Subcutaneous abdominal adipose tissue (tissue), 5 donors: ENCODE data around the gene CD151.

Experiments used
- H3K27ac ChIP-seq: one replicate; pipeline ENCODE4 v1.7.0; 2013; ENCODE audit warnings: low read depth, mild to moderate bottlenecking, inconsistent platforms, low read length, moderate library complexity
- H3K27me3 ChIP-seq, 5 donors: one replicate each; pipeline ENCODE4 v1.7.0; 2013; ENCODE audit warnings: low read length in 5 of 5, inconsistent platforms in 1 of 5; ENCODE audit not compliant: control insufficient read depth in 5 of 5, insufficient read depth in 4 of 5
- H3K36me3 ChIP-seq, 5 donors: one replicate each; pipeline ENCODE4 v1.7.0; 2013; ENCODE audit warnings: low read length in 5 of 5; ENCODE audit not compliant: control insufficient read depth in 5 of 5, insufficient read depth in 5 of 5
- H3K4me1 ChIP-seq, 5 donors: one replicate each; pipeline ENCODE4 v1.7.0; 2013; ENCODE audit warnings: low read length in 5 of 5, mild to moderate bottlenecking in 3 of 5, moderate library complexity in 1 of 5; ENCODE audit not compliant: control insufficient read depth in 5 of 5, insufficient read depth in 5 of 5
- H3K4me3 ChIP-seq, 5 donors: one replicate each; pipeline ENCODE4 v1.7.0; 2013; ENCODE audit warnings: low read length in 5 of 5, low read depth in 1 of 5
- H3K9ac ChIP-seq, 5 donors: one replicate each; pipeline ENCODE4 v1.7.0; 2013; ENCODE audit warnings: low read length in 5 of 5, mild to moderate bottlenecking in 4 of 5, moderate library complexity in 3 of 5
- H3K9me3 ChIP-seq, 5 donors: one replicate each; pipeline ENCODE4 v1.7.0; 2013; ENCODE audit warnings: low read length in 5 of 5; ENCODE audit not compliant: control insufficient read depth in 5 of 5
- donor health status: healthy.
- donor health status: healthy.
- donor health status: healthy.
- donor health status: healthy.
- donor health status: healthy.

Gene CD151

DNA sequence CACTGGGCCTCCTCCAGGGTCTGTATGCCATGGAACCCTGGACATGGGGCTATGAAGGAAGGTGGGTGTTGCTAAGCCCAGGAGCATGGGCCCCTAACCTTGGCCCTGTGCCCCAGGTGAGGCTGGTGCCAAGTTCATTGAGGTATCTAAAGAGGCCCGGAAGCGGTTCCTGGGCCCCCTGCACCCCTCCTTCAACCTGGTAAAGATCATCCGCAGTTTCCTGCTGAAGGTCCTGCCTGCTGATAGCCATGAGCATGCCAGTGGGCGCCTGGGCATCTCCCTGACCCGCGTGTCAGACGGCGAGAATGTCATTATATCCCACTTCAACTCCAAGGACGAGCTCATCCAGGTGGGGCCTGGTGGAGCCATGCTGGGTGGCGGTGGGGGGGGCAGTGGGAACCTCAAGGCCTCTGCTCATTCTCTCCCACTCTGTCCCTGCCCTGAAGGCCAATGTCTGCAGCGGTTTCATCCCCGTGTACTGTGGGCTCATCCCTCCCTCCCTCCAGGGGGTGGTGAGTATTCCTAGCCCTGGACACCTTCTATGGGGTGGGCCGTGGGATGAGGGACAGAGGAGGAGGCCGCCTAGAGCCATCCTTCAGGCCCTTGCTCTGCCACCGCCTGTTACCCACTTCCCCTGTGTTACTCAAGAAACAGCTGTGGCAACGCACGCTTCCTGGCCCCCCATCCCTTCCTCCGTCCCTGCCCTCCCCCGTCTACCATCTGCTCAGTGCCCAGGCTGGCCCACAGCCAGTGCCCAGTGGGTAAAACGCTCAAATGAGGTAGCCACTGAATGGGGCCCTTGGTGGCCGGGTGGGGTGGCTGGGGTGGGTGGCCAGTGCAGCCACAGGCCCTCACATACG lies 11.0 kb upstream of the CD151 start:
- Histone ChIP-seq H3K27me3 (no peaks in the 10 kb centered on the region), H3K27ac (peak overlapping the region; percentile 97), H3K36me3 (peaks cover 0 to 49% (median 40%) of the 10 kb centered on the region in 5 donors), H3K9me3 (no peaks in the 10 kb centered on the region), H3K9ac (peak overlapping the region in 4 of 5 donors; percentile 83 to 95 (median 90)), H3K4me1 (peaks cover 10 to 77% (median 62%) of the 10 kb centered on the region in 5 donors), H3K4me3 (peak overlapping the region; percentile 83 to 100 (median 92))

DNA sequence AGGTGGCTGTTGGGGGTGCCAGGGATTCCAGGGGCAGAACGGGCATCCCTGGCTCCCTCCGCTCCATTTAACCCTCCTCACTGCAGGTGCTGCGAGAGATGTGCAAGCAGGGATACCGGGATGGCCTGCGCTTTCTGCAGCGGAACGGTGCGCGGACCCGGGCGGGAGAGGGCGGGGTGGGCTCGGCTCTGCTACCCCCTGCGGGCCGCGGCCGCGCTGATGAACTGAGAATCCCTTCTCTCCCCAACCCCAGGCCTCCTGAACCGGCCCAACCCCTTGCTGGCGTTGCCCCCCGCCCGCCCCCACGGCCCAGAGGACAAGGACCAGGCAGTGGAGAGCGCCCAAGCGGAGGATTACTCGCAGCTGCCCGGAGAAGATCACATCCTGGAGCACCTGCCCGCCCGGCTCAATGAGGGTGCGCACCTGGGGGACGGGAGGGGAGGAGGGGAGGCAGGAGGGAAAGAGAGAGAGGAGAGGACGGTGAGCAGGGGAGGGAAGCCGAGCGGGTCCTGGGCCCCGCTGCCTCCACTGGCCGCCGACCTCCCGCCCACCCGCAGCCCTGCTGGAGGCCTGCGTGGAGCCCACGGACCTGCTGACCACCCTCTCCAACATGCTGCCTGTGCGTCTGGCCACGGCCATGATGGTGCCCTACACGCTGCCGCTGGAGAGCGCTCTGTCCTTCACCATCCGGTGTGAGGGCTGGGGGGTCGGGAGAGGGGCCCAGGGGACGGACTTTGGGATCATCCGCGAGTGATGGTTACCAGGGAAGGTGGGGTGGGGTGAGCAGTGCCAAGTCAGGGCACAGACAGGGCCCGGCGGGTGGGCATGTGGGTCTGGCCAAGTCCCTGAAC lies 9.1 kb upstream of the CD151 start:
- peaks cover 9 to 86% (median 75%) of the 10 kb centered on the region in 5 donors for H3K4me1 ChIP-seq
- H3K9me3 ChIP-seq: no peaks in the 10 kb centered on the region
- H3K36me3 ChIP-seq: peaks cover 0 to 49% (median 40%) of the 10 kb centered on the region in 5 donors
- no peak overlapping the region for H3K9ac ChIP-seq
- peak overlapping the region in 1 of 5 donors; percentile 24 for H3K4me3 ChIP-seq
- H3K27me3 ChIP-seq: no peaks in the 10 kb centered on the region
- H3K27ac ChIP-seq: no peak overlapping the region

DNA sequence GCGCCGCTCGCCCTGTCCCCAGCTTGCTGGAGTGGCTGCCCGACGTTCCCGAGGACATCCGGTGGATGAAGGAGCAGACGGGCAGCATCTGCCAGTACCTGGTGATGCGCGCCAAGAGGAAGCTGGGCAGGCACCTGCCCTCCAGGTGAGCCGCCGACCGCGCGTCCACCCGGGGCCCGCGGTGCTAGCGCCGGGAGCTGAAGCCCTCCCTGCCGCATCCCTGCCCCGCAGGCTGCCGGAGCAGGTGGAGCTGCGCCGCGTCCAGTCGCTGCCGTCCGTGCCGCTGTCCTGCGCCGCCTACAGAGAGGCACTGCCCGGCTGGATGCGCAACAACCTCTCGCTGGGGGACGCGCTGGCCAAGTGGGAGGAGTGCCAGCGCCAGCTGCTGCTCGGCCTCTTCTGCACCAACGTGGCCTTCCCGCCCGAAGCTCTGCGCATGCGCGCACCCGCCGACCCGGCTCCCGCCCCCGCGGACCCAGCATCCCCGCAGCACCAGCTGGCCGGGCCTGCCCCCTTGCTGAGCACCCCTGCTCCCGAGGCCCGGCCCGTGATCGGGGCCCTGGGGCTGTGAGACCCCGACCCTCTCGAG lies 8.4 kb upstream of the CD151 start:
- no peaks in the 10 kb centered on the region for H3K27me3 ChIP-seq
- H3K27ac ChIP-seq: peak overlapping the region; percentile 67

DNA sequence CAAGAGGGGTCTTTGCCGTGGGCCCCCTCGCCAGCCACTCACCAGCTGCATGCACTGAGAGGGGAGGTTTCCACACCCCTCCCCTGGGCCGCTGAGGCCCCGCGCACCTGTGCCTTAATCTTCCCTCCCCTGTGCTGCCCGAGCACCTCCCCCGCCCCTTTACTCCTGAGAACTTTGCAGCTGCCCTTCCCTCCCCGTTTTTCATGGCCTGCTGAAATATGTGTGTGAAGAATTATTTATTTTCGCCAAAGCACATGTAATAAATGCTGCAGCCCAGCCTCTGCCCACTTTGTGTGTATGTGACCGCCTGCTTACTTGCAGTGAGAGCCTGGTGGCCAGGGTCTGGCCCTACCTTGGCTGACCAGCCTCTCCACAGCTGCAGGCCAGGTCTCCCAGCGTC lies 7.8 kb upstream of the CD151 start:
- H3K36me3 ChIP-seq: peaks cover 0 to 49% (median 40%) of the 10 kb centered on the region in 5 donors
- no peak overlapping the region for H3K9ac ChIP-seq
- H3K4me1 ChIP-seq: peaks cover 12 to 94% (median 82%) of the 10 kb centered on the region in 5 donors
- H3K27me3 ChIP-seq: no peaks in the 10 kb centered on the region
- no peak overlapping the region for H3K4me3 ChIP-seq
- H3K9me3 ChIP-seq: no peaks in the 10 kb centered on the region
- H3K27ac ChIP-seq: peak overlapping the region; percentile 67

More for the DNA sequence above, 8.4 kb upstream of the CD151 start:
- Histone ChIP-seq H3K9me3 (no peaks in the 10 kb centered on the region), H3K36me3 (peaks cover 0 to 49% (median 40%) of the 10 kb centered on the region in 5 donors), H3K4me3 (no peak overlapping the region), H3K4me1 (peaks cover 12 to 89% (median 77%) of the 10 kb centered on the region in 5 donors), H3K9ac (no peak overlapping the region)

DNA sequence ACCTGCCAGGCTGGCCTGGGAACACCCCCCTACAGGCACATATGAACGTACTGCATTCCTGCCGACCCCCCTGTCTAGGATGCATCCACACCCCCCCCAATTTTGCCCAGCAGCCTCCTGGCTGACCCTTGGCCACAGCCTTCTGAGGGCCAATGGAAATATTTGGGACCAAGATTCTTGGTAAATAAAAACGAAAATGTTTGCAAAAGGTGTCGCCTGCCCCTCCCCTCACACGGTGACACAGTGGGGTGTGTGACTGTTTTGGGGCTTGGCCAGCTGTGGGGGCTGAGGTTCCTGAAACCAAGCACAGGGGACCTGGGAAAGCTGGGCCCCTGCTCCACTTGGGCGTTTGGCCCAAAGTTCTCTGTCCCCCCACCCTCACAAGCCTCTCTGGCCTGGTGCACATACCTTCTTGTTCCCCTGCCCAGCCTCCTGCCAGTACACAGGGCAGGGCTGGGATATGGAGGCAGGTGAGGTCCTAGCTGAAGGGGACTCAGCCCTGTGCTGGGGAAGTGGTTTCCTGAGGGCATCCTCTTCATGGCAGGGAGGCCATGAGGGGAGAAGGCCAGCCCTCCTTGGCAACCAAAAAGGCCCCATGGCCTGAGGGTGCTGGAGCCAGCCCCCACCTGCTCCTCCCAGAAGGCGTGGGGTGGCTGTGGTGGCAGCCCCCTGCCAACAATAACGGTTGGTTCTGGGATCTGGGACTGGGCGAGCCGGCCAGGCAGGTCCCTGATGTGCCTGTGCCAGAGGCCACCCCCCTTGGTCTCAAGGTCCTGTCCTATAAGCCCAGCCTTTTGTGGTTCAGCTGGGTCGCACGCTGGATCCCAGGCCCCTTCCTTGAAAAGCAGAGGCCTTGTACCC lies 7.2 kb upstream of the CD151 start:
- Histone ChIP-seq H3K9me3 (no peaks in the 10 kb centered on the region), H3K9ac (no peak overlapping the region), H3K4me3 (no peak overlapping the region), H3K27ac (peak overlapping the region; percentile 67), H3K4me1 (peaks cover 12 to 96% (median 82%) of the 10 kb centered on the region in 5 donors), H3K27me3 (no peaks in the 10 kb centered on the region), H3K36me3 (peaks cover 0 to 49% (median 36%) of the 10 kb centered on the region in 5 donors)

DNA sequence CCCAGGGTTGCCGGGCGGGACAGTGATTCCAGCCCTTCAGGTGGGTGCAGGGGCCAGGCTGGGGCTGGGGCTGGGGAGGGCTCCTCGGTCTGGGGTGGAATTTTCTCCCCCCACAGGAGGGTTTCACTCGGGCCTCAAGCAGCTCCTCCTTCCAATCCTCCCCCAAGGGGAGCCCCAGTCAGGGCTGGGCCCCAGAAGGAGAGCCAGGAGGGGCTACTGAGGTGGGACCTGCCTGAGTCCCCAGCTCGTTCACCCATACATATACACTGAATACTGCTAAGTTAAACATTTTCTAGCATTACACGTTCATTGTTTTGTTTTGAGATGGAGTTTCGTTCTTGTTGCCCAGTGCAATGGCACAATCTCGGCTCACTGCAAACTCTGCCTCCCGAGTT lies 6.5 kb upstream of the CD151 start:
- Histone ChIP-seq H3K27me3 (no peaks in the 10 kb centered on the region), H3K36me3 (peaks cover 0 to 43% (median 33%) of the 10 kb centered on the region in 5 donors), H3K9ac (no peak overlapping the region), H3K4me3 (no peak overlapping the region), H3K9me3 (no peaks in the 10 kb centered on the region), H3K4me1 (peaks cover 8 to 96% (median 82%) of the 10 kb centered on the region in 5 donors), H3K27ac (peak overlapping the region; percentile 67)

DNA sequence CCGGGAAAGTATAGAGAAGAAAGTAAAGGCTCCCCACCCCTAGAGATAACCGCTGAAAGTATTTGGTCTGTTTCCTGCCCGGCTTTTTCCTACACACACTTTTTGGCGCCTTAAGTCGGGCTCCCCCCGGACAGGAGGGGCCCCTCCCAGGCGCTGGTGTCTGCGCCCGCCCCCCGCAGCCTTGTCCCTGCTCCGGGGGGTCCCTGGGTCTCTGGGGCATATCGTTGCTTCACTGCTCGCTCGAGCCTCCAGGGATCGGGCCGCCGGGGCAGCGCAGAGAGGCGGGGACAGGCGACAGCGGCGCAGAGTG lies 6.0 kb upstream of the CD151 start:
- Histone ChIP-seq H3K9ac (peak overlapping the region in 3 of 5 donors; percentile 7 to 45 (median 35)), H3K9me3 (no peaks in the 10 kb centered on the region), H3K36me3 (peaks cover 0 to 37% (median 29%) of the 10 kb centered on the region in 5 donors), H3K27me3 (no peaks in the 10 kb centered on the region), H3K27ac (peak overlapping the region; percentile 67), H3K4me1 (peaks cover 4 to 96% (median 82%) of the 10 kb centered on the region in 5 donors), H3K4me3 (peak overlapping the region in 2 of 5 donors; percentile 55 to 59)

DNA sequence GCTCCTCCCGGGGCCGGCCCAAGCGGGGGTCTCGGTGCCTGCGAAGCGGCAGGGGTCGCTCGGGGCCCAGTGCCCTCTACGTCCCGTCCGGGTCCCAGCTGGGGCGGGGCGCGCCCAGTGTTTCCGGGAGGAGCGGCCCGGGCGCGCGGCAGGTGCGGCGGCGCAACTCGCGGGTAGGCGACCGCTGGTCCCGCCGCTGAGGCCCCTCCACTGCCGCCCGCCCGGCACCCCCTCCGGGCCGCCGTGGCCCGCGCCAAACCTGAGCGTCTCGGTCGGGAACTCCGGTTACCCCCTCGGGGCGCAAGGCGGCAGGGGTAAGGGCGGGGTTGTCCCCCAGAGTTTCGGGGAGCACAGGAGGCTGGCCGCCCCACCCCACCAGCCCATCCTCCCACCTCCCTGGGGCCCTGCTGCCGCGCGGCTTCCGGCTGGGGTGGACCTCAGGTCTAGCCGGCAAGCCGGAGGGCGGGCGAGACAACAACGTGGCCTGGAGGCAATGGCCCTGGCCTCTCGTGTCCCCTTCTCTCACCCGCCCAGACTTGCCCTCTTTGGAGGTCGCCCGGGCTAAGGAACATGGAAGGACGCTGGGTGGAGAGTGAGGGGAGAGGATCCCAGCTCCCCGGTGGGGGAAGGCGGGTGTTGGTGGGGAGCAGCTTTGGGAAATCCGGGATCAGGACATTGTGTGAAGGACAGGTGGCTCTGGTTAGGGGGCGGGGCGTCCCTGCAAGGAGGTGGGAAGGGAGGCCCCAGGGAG lies 5.4 kb upstream of the CD151 start:
- Histone ChIP-seq H3K9me3 (no peaks in the 10 kb centered on the region), H3K27ac (peak overlapping the region; percentile 67), H3K27me3 (no peaks in the 10 kb centered on the region), H3K4me1 (peaks cover 3 to 96% (median 82%) of the 10 kb centered on the region in 5 donors), H3K9ac (peak overlapping the region in 4 of 5 donors; percentile 7 to 45 (median 30)), H3K36me3 (peaks cover 0 to 32% (median 27%) of the 10 kb centered on the region in 5 donors), H3K4me3 (peak overlapping the region in 3 of 5 donors; percentile 22 to 59 (median 55))

DNA sequence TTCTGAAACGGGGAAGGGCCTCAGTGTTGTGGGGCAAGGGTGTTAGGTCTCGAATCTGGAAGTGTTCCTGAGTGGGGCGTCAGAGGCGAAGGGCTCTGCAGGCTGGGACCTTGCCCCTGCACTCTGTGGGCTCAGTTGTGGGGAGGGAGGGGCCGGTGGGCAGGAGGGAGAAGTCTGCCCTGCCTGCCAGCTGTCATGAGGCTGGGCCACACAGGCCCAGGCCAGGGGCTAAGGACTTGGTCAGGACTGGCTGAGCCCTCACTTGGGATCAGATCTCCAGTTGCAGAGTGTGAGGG lies 4.9 kb upstream of the CD151 start, which contains the start of gene CRACR2B:
Gene CRACR2B (plus strand): TSS at position 23 of the 296 bp plus-strand sequence. CDS start 689 bp downstream, outside the sequence.
- peak within 1 kb of the TSS; percentile 67 for H3K27ac ChIP-seq
- no peaks in the 10 kb centered on the region for H3K27me3 ChIP-seq
- no peaks in the 10 kb centered on the region for H3K9me3 ChIP-seq
- H3K4me3 ChIP-seq: peak within 1 kb of the TSS in 3 of 5 donors; percentile 62 to 75 (median 66)
- H3K4me1 ChIP-seq: peaks cover 3 to 94% (median 80%) of the 10 kb centered on the region in 5 donors
- peaks cover 0 to 27% (median 22%) of the 10 kb centered on the region in 5 donors for H3K36me3 ChIP-seq
- H3K9ac ChIP-seq: peak within 1 kb of the TSS in 4 of 5 donors; percentile 7 to 74 (median 49)
